Effector memory CD4-positive, alpha-beta T cell (primary cell): Measurements from ENCODE around the gene SPATA31E1.
"Not testable (repeated sequence)": the region's sequence is repeated elsewhere in the genome, so short reads cannot be mapped to it uniquely, and the experiment has no call there.

Experiments used
- DNase-seq, 3 donors: peaks; one replicate each; pipeline ENCODE4 v3.0.0-alpha.2; 2020
- H3K27ac ChIP-seq: 2 replicates; pipeline ENCODE4 v1.7.0; 2013; ENCODE audit warnings: mild to moderate bottlenecking, low read length, moderate library complexity; ENCODE audit not compliant: insufficient read depth, poor library complexity, severe bottlenecking
- H3K27me3 ChIP-seq: replicated peaks from 2 replicates; pipeline ENCODE4 v1.7.0; 2013; ENCODE audit warnings: mild to moderate bottlenecking, low read length; ENCODE audit not compliant: insufficient read depth, control insufficient read depth, poor library complexity, severe bottlenecking
- H3K36me3 ChIP-seq: 2 replicates; pipeline ENCODE4 v1.7.0; 2013; ENCODE audit warnings: mild to moderate bottlenecking, low read length, moderate library complexity; ENCODE audit not compliant: control insufficient read depth, insufficient read depth
- H3K4me1 ChIP-seq: 2 replicates; pipeline ENCODE4 v1.7.0; 2013; ENCODE audit warnings: low read length, mild to moderate bottlenecking; ENCODE audit not compliant: control insufficient read depth, insufficient read depth, poor library complexity, severe bottlenecking
- H3K4me3 ChIP-seq: 2 replicates; pipeline ENCODE4 v1.7.0; 2013; ENCODE audit warnings: low read length, low read depth, mild to moderate bottlenecking; ENCODE audit not compliant: insufficient read depth, poor library complexity, severe bottlenecking
- H3K9me3 ChIP-seq: 2 replicates; pipeline ENCODE4 v1.7.0; 2013; ENCODE audit warnings: mild to moderate bottlenecking, low read length, moderate library complexity; ENCODE audit not compliant: control insufficient read depth

The SPATA31E1 gene

DNA sequence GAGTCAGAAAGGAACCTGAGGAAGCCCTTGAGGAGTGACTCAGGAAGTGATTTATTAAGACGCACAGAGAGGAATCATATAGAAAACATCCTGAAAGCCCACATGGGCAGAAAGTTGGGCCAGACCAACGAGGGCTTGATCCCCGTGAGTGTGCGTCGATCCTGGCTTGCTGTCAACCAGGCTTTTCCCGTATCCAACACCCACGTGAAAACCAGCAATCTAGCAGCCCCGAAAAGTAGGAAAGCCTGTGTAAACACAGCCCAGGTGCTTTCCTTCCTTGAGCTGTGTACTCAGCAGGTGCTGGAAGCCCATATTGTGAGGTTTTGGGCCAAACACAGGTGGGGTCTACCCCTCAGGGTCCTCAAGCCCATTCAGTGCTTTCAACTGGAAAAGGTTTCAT is 38.9 kb downstream of the SPATA31E1 start:
- not testable (repeated sequence) for H3K27ac ChIP-seq, H3K9me3 ChIP-seq, DNase-seq, H3K27me3 ChIP-seq, H3K36me3 ChIP-seq, H3K4me1 ChIP-seq, H3K4me3 ChIP-seq

DNA sequence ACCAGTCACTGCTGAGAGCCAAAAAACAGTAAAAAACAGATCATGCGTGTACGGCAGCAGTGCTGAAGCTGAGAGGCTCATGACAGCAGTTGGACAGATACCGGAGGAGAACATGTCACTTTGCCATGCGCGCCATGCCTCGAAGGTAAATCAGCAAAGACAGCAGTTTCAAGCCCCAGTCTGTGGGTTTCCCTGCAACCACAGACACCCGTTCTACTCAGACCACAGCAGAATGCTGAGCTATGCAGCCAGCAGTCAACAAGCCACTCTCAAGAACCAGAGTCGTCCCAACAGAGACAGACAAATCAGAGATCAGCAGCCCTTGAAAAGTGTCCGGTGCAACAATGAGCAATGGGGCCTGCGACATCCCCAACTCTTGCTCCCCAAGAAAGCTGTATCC is 40.3 kb downstream of the SPATA31E1 start:
- not testable (repeated sequence) for H3K36me3 ChIP-seq, H3K27me3 ChIP-seq, H3K9me3 ChIP-seq, H3K4me3 ChIP-seq, DNase-seq, H3K4me1 ChIP-seq, H3K27ac ChIP-seq

DNA sequence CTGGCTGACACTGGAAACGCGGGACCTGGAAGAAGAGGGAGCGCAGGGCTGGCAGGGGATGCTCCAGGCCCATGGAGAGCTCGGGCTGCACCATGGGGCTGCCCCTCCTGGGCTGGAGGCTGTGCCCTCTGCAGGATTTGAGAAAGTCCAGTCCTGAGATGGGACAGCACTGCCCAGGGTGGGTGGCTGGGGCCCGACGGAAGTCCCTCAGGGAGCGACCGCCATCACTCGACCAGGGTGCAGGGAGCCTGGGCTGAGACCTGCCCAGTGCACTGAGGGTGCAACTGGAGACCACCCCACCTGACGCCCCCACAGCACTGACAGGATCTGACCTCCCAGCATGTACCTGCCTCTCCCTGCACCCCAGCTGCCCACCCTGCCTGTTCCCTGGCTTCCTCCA is 42.2 kb downstream of the SPATA31E1 start:
- not testable (repeated sequence) for H3K4me3 ChIP-seq, H3K4me1 ChIP-seq, H3K27ac ChIP-seq, H3K9me3 ChIP-seq, DNase-seq, H3K36me3 ChIP-seq, H3K27me3 ChIP-seq

DNA sequence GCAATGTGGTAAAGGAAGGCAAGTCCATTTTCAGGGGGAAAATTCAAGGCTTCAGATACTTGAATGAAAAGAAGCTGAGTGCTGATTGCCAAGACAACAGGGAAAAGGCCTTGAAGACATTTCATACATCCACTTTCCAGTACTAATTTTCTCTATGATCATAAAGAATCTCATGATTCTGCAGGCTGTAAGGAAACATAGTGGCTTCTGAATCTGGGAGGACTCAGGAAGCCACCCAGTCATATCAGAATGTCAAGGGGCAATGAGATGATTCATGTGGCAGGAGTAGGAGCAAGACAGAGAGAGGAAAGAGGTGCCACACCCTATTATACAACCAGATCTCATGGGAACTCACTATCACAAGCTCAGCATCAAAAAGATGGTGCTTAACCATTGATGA is 46.5 kb downstream of the SPATA31E1 start:
- H3K36me3 ChIP-seq, H3K27ac ChIP-seq, H3K27me3 ChIP-seq, H3K4me1 ChIP-seq, H3K9me3 ChIP-seq, DNase-seq, H3K4me3 ChIP-seq: not testable (repeated sequence)

DNA sequence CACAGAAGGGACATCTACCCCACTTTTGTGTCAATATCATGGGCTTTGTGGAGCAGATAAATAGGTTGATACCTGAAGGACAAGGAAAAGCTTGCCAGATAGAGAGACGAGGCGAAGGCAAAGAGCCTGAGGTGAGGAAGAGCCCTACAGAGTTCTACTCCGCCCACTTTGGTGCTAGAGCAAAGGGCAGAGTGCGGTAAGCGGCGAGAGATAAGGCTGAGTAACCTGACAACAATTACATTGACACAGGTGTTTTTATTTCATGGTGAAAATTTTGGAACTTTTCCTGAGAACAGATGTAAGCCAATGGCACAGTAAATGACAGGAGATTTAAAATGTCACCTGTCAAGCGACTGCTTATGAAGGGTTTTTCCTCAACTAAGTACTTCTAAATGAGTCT is 51.8 kb downstream of the SPATA31E1 start:
- DNase-seq, H3K4me3 ChIP-seq, H3K9me3 ChIP-seq, H3K4me1 ChIP-seq, H3K27ac ChIP-seq, H3K36me3 ChIP-seq, H3K27me3 ChIP-seq: not testable (repeated sequence)

DNA sequence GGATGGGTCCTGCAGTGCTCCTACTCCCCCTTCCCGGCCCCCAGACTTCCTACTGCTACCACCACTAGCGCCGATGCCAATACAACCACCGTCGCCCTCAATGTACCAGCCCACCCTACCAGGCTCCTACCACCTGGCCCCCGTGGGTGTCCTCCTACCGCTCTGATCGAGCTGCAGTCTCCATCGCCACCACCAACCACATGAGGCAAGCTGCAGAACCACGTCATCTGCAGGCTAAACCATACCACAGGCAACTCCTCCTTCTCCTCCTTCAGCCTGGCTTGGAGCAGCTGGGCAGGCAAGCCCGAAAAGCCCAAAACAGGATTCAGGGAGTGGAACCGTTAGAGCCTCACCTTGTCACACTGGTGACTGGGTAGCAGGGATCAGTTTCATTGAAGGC is 54.7 kb downstream of the SPATA31E1 start:
- not testable (repeated sequence) for H3K4me3 ChIP-seq, H3K27ac ChIP-seq, H3K36me3 ChIP-seq, H3K27me3 ChIP-seq, H3K9me3 ChIP-seq, DNase-seq, H3K4me1 ChIP-seq

DNA sequence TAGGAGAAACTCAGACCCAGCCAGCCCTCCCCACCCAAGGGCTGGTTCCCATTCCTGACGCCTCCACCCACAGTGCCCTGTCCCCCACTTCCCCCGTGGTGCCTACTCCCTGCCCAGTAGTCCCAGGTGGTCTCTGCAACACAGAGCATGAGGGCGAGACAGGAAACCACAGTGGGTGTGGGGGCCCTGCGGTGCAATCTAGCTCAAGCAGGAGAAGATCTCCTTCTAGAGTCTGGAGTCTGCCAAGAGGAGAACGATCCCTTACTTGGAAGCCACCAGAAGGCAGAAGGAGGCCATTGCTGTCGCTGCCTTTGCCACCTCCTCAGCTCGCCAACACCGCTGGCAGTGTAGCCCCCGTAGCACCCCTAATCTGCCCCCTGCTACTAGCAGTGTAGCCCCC is 55.2 kb downstream of the SPATA31E1 start:
- H3K36me3 ChIP-seq, H3K27ac ChIP-seq, H3K9me3 ChIP-seq, H3K27me3 ChIP-seq, H3K4me3 ChIP-seq, DNase-seq, H3K4me1 ChIP-seq: not testable (repeated sequence)

DNA sequence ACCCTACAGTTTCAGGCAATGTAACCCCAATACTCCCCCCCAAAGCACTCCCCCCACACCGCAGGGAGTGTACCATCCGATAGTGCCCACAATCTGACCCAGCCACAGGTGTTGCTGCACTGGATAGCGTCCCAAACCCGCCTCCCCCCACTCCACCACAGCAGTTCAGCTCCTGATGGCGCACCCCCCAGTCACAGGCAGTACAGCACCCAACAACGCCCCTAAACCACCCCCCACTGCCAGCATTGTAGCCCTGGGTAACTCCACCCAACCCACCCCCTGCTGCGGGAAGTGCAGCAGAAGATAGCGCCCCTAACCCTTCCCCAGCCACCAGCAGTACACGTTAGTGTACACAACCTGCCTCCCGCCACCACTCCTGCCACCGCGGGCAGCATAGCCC is 55.7 kb downstream of the SPATA31E1 start:
- H3K4me1 ChIP-seq, H3K27ac ChIP-seq, H3K36me3 ChIP-seq, H3K9me3 ChIP-seq, H3K4me3 ChIP-seq, DNase-seq, H3K27me3 ChIP-seq: not testable (repeated sequence)
